Measurements from ENCODE around the gene EGFR.

- TF ChIP-seq, protein P1, sequence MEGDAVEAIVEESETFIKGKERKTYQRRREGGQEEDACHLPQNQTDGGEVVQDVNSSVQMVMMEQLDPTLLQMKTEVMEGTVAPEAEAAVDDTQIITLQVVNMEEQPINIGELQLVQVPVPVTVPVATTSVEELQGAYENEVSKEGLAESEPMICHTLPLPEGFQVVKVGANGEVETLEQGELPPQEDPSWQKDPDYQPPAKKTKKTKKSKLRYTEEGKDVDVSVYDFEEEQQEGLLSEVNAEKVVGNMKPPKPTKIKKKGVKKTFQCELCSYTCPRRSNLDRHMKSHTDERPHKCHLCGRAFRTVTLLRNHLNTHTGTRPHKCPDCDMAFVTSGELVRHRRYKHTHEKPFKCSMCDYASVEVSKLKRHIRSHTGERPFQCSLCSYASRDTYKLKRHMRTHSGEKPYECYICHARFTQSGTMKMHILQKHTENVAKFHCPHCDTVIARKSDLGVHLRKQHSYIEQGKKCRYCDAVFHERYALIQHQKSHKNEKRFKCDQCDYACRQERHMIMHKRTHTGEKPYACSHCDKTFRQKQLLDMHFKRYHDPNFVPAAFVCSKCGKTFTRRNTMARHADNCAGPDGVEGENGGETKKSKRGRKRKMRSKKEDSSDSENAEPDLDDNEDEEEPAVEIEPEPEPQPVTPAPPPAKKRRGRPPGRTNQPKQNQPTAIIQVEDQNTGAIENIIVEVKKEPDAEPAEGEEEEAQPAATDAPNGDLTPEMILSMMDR (conservative IDR thresholded peaks at IDR 0.05 in 1 of 2, IDR thresholded peaks at IDR 0.05 in 1 of 2; ENCODE audit: low read depth in 1 of 2, low read length in 2 of 2), result no peak
- no peak for TF ChIP-seq EZH2 (IDR thresholded peaks at IDR 0.05; ENCODE audit: low read length, missing control alignments)
Observed at GRCh38 chr7:55034776-55035175, 16.0 kb downstream of the EGFR start.

Measured in fibroblast of lung (primary cell).